ENCODE data around the gene OR13C2. TPM values are rescaled to one million over a fixed set of nuclear protein-coding genes. Genes with fewer than 3 reads are reported as not detected.

Gene OR13C2
- total RNA-seq, 1 experiment from 2014 or later = not detected

- Histone ChIP-seq H3K4me3 (ENCODE audit: low read length) (no peak overlapping the region), H3K9ac (ENCODE audit: low read length) (no peak overlapping the region), H3K27me3 (ENCODE audit: low read length) (no peaks in the 10 kb centered on the region), H3K4me1 (ENCODE audit: insufficient read depth, low read length) (no peaks in the 10 kb centered on the region), H4K20me1 (ENCODE audit: low read length) (no peaks in the 10 kb centered on the region), H3K4me2 (ENCODE audit: low read length) (no peak overlapping the region), H2AFZ (ENCODE audit: low read length) (no peak overlapping the region), H3F3A (ENCODE audit: low read length, unreplicated experiment) (no peaks in the 10 kb centered on the region), H3K36me3 (ENCODE audit: low read depth, low read length) (no peaks in the 10 kb centered on the region), H3K9me2 (replicated peaks; ENCODE audit: low read length) (no peaks in the 10 kb centered on the region), H3K9me3 (ENCODE audit: low read length) (no peaks in the 10 kb centered on the region), H3K27ac (ENCODE audit: low read length) (no peak overlapping the region), H3K79me2 (ENCODE audit: low read length) (no peaks in the 10 kb centered on the region)
- no peak for ATAC-seq
- POLR2A ChIA-PET (ENCODE audit: unreplicated experiment) = no interaction called here
- TF ChIP-seq EZH2phosphoT487 (IDR thresholded peaks at IDR 0.05; ENCODE audit: borderline replicate concordance, low read length) = no peak
- no peak for TF ChIP-seq CTCF (conservative IDR thresholded peaks at IDR 0.05; ENCODE audit: low read depth, low read length)
- TF ChIP-seq EZH2 (IDR thresholded peaks at IDR 0.05; ENCODE audit: low read length, unreplicated experiment) = no peak
- CTCF ChIA-PET = no interaction called here
- DNase-seq = no peak
- no TSS peak for BruUV-seq (replicated peaks)
- intact Hi-C loops (cut with micrococcal nuclease) = no loop called here
Measured at GRCh38 chr9:104580562-104580961, 24.9 kb downstream of the OR13C2 start.

- intact Hi-C loops (cut with micrococcal nuclease) = no loop called here
- no peaks in the 10 kb centered on the region for H3K9me2 ChIP-seq (replicated peaks; ENCODE audit: low read length)
- ChIA-PET CTCF (no interaction called here), POLR2A (ENCODE audit: unreplicated experiment) (no interaction called here)
- H3F3A ChIP-seq (ENCODE audit: low read length, unreplicated experiment) = no peaks in the 10 kb centered on the region
- H2AFZ ChIP-seq (ENCODE audit: low read length) = no peak overlapping the region
- no peak for ATAC-seq
- H3K36me3 ChIP-seq (ENCODE audit: low read depth, low read length) = no peaks in the 10 kb centered on the region
- no peak for TF ChIP-seq CTCF (conservative IDR thresholded peaks at IDR 0.05; ENCODE audit: low read depth, low read length)
- no peak for TF ChIP-seq EZH2phosphoT487 (IDR thresholded peaks at IDR 0.05; ENCODE audit: borderline replicate concordance, low read length)
- no peak for TF ChIP-seq EZH2 (IDR thresholded peaks at IDR 0.05; ENCODE audit: low read length, unreplicated experiment)
- H3K4me3 ChIP-seq (ENCODE audit: low read length) = no peak overlapping the region
- H3K4me1 ChIP-seq (ENCODE audit: insufficient read depth, low read length) = no peaks in the 10 kb centered on the region
- no peak for DNase-seq
- H3K27ac ChIP-seq (ENCODE audit: low read length) = no peak overlapping the region
- no peaks in the 10 kb centered on the region for H4K20me1 ChIP-seq (ENCODE audit: low read length)
- no peak overlapping the region for H3K9ac ChIP-seq (ENCODE audit: low read length)
- no peaks in the 10 kb centered on the region for H3K9me3 ChIP-seq (ENCODE audit: low read length)
- no peak overlapping the region for H3K4me2 ChIP-seq (ENCODE audit: low read length)
- BruUV-seq (replicated peaks) = no TSS peak
- H3K79me2 ChIP-seq (ENCODE audit: low read length) = no peaks in the 10 kb centered on the region
- no peaks in the 10 kb centered on the region for H3K27me3 ChIP-seq (ENCODE audit: low read length)
Measured at GRCh38 chr9:104577263-104577662, 28.2 kb downstream of the OR13C2 start.

- no TSS peak for BruUV-seq (replicated peaks)
- Histone ChIP-seq H3K4me3 (ENCODE audit: low read length) (no peak overlapping the region), H3K9me3 (ENCODE audit: low read length) (no peaks in the 10 kb centered on the region), H3K4me1 (ENCODE audit: insufficient read depth, low read length) (no peaks in the 10 kb centered on the region), H3K9ac (ENCODE audit: low read length) (no peak overlapping the region), H3K27ac (ENCODE audit: low read length) (no peak overlapping the region), H4K20me1 (ENCODE audit: low read length) (no peaks in the 10 kb centered on the region), H3K36me3 (ENCODE audit: low read depth, low read length) (no peaks in the 10 kb centered on the region), H3K4me2 (ENCODE audit: low read length) (no peak overlapping the region), H3K79me2 (ENCODE audit: low read length) (no peaks in the 10 kb centered on the region), H3F3A (ENCODE audit: low read length, unreplicated experiment) (no peaks in the 10 kb centered on the region), H3K27me3 (ENCODE audit: low read length) (no peaks in the 10 kb centered on the region), H2AFZ (ENCODE audit: low read length) (no peak overlapping the region), H3K9me2 (replicated peaks; ENCODE audit: low read length) (no peaks in the 10 kb centered on the region)
- ATAC-seq (no peak), DNase-seq (no peak)
- intact Hi-C loops (cut with micrococcal nuclease) = no loop called here
- CTCF ChIA-PET = no interaction called here
- TF ChIP-seq EZH2 (IDR thresholded peaks at IDR 0.05; ENCODE audit: low read length, unreplicated experiment) = no peak
- no peak for TF ChIP-seq CTCF (conservative IDR thresholded peaks at IDR 0.05; ENCODE audit: low read depth, low read length)
- TF ChIP-seq EZH2phosphoT487 (IDR thresholded peaks at IDR 0.05; ENCODE audit: borderline replicate concordance, low read length) = no peak
- POLR2A ChIA-PET (ENCODE audit: unreplicated experiment) = no interaction called here
Measured at GRCh38 chr9:104575456-104575855, 30.0 kb downstream of the OR13C2 start.

Measured in PC-3 (cell line).